NOMO-1 (cell line): Measurements from ENCODE around the gene ZNFX1.
"Not testable (repeated sequence)": the region's sequence is repeated elsewhere in the genome, so short reads cannot be mapped to it uniquely, and the experiment has no call there.

Experiments
- DNase-seq, 2 experiments: peaks; one replicate each; lab custom pipeline; 2025; ENCODE audit not compliant: unreplicated experiment in 2 of 2; lab: John Stamatoyannopoulos, UW

Gene ZNFX1

GRCh38 chr20:49278036-49278817 lies at the start of gene ZNFX1:
Gene ZNFX1, minus strand, starts transcription at chr20:49278057. Its CDS starts 2,218 bp downstream, at chr20:49275839.
- DNase-seq: peak; percentile 96 to 98

DNA sequence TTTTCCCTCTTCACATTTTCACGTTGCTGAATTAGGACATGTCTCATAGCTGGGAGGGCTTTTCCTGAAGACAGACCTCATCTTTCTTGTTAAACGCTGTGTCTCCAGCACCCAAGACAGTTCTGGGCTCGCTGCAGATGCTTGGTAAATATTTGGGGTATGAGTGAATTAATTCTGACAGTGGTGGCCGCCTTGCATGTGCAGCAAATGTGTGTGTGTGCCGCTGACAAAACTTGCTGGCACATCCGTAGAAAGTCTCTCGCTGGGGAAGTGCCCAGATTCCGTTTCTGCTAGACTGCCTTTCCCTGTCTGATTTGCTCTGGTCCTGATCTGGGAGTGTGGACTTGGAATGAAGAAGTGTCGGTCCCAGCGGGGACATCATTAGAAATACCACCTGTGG lies 48.2 kb upstream of the ZNFX1 start:
- no peak for DNase-seq

DNA sequence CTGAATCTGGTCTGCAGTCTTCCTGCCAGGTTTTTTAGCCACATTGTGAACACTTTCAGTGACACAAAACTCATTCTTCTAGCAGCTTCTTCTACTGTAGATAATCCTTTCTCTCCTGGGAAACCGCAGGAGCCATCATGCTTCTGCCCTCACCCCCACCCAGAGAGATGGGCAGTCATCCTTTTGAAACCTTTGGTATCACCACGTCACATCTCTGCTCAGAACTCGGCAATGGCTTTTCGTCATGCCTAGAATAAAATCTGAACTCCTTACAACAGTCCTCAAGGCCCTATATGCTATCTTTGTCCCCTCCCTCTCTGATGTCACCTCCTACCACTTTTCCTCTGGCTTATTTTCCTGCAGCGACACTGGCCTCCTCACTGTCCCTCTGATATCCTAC lies 46.4 kb upstream of the ZNFX1 start:
- no peak for DNase-seq

DNA sequence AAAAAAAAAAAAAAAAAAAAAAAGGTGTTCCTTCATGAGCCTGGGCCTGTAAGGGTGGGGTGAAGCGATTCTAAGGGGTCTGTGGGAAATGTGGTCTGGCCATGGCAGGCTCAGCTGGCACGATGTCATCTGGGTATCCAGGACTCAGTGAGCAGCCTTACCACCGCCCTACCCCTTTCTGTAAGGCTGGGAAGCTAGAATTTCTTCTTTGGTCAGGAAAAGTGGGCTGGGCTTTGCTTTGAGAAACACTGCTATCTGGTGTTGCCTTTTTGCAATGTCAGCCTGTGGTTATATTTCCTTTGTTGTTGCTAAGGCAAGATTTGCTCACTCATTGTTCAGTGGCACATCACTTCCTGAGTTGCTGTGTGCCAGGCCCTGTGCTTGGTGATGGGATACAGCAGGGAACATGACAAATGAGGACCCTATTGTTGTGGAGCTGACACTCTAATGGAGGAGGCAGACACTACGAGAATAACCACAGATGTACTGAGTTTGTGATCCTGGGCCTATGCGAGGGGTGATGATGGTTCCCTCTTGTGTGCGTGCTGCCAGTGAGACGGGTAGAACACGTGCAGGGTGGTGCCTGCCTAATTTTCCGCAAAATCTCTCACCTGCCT lies 45.9 kb upstream of the ZNFX1 start:
- peak; percentile 68 to 74 for DNase-seq

DNA sequence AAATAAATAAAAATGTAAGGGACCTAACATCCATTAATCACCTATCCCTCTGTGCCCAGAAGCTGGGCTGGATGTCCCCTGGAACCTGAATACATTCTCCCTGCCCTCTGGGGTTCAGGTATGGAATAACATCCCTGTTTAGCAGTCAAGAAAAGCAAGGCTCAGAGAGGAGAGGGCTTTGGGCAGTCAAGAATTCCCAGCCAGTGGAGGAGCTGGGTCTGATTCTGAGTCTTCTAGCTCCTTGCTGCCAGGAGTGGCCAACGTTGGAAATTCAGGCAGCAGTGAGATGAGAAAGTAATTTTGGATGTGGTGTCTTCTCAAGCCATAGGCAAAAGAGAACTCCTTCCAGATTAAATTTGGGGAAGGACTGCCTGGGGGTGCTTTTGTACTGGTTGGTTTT lies 42.6 kb upstream of the ZNFX1 start:
- no peak for DNase-seq

GRCh38 chr20:49319208-49319809 lies 41.5 kb upstream of the ZNFX1 start:
- no peak for DNase-seq

GRCh38 chr20:49318430-49319207 lies 40.8 kb upstream of the ZNFX1 start:
- no peak for DNase-seq

DNA sequence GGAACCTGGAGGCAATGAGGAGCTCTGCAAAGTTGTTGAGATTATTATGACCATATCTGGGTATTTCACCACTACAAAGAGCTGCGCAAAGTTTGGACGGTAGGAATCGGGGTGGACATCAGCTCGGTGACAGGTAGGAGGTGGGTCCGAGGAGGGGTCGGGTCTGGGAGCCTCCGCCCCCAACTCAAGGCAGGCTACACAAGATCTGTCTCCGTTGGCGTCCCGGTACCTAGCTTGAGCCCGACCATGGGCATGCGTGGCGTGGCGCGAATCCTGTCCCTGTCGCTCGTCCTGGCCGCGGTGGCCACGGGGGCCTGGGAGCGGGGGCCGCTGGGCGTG lies 40.2 kb upstream of the ZNFX1 start:
- no peak for DNase-seq

DNA sequence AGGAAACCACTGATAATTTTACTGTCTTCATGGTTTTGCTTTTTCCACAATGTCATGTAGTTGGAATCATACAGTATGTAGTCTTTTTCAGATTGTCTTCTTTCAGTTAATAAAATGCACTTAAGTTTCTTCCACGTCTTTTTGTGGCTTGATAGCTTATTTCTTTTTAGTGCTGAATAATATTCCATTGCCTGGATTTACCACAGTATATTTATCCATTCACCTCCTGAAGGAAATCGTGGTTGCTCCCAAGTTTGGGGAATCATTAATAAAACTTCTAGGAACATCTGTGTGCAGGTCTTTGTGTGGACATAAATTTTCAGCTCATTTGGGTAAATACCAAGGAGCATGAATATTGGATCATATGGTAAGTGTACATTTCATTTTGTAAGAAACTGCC lies 38.8 kb upstream of the ZNFX1 start:
- DNase-seq: no peak

GRCh38 chr20:49315580-49315979 lies 37.7 kb upstream of the ZNFX1 start:
- DNase-seq: no peak

GRCh38 chr20:49314052-49314451 lies 36.2 kb upstream of the ZNFX1 start:
- not testable (repeated sequence) for DNase-seq

GRCh38 chr20:49313283-49313682 lies 35.4 kb upstream of the ZNFX1 start:
- no peak for DNase-seq

DNA sequence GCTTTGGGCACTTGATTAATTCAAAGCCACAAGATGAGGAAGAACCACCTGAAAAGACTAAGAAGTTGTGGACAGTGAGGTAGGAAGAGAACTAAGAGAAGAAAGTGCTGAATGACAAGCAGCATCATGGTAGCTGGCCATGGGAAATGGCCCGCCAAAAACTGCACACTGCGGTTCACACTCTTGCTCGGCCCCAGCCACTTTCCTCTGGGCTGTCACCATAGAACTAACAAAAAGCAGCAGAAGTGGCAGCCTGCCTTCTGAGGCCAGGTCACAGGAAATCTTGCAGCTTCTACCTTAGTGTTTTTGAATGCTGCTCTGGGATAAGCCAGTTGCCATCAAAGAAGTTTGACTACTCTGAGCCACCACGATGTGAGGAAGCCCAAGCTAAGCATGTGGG lies 34.8 kb upstream of the ZNFX1 start:
- no peak for DNase-seq

DNA sequence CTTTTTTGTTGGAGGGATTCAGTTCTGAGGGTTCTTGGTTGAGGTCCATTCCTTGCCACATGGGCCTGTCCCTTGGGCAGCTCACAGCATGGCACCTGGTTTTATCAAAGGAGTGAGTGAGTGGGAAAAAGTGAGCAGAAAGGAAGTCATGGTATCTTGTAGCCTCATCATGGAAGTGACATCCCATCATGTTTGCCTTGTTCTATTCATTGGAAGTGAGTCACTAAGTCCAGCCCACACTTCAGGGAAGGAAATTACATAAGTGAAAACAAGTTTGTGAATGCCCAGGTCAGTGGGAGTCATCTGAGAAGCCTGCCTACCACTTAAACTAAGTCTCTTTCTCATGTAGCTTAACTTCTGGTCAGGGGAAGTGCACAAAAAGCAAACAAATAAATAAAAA lies 32.8 kb upstream of the ZNFX1 start:
- DNase-seq: no peak

DNA sequence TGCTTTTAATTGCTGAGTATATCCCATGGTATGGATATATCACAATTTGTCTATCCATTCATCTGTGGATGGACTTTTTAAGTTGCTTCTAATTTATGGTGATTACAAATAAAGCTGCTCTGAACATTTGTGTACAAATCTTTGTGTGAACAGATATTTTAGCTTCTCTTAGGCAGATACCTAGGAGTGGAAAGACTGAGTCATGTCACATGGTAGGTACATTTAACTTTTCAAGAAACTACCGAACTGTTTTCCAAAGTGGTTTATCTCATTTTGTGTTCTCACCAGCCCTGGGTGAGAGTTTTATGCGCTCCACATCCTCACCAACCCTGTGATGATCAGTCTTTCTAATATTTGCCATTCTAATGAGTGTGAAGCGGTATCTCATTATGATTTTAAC lies 31.0 kb upstream of the ZNFX1 start:
- no peak for DNase-seq

DNA sequence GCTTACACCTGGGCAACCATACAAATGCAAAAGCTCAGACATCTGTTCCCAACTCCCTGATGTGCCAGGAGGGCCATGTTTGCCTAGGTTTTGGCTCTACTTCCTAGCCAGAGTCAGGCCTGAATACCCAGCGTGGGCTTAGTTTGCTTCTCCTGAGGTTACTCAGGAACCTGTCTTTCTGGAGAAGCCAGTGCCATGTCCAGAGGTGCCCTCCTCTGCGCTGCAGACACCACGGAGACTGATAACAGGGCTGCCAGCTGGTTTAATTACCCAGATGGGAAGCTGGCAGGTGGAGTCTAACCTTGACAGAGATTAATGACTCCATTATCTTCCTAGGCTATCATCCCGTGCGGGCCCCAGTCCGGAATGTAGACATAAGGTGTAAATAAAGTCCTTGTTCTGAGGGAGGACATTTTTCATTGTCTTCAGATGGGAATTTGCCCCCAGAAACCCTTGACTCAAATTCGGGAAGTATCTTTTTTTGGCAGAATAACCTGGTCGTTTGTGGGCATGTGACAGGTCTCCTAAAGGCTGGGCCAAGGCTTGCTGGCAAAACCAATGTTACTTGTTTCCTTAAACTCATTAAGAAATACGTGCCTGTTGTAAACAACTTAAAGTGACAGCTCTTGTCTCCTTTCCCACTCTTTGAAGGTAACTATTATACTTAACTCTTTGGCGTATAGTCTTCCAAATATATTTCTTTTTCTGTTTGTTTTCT lies 29.2 kb upstream of the ZNFX1 start:
- DNase-seq: no peak

DNA sequence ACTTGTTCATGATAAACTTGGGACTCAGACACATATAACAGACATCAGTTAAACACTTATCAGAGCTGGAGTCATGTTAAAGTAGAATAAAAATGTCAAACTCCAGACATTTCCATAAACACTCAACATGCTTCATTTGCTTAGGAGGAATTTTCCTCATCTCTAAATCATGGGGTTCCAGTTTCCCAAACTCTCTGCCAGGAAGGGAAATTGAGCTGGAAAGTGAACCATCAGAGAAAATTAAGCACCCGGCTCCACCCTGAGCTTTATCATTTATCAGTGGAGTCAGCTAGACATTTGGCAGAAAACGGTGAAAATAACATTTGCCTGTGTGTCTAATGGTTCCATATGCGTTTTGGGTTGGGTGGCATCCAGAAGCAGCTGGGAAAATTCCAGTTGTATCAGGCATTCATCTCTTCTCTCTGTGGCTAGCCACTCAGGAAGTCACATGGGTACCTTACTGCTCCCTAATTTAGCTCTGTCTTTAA lies 25.3 kb upstream of the ZNFX1 start:
- no peak for DNase-seq

DNA sequence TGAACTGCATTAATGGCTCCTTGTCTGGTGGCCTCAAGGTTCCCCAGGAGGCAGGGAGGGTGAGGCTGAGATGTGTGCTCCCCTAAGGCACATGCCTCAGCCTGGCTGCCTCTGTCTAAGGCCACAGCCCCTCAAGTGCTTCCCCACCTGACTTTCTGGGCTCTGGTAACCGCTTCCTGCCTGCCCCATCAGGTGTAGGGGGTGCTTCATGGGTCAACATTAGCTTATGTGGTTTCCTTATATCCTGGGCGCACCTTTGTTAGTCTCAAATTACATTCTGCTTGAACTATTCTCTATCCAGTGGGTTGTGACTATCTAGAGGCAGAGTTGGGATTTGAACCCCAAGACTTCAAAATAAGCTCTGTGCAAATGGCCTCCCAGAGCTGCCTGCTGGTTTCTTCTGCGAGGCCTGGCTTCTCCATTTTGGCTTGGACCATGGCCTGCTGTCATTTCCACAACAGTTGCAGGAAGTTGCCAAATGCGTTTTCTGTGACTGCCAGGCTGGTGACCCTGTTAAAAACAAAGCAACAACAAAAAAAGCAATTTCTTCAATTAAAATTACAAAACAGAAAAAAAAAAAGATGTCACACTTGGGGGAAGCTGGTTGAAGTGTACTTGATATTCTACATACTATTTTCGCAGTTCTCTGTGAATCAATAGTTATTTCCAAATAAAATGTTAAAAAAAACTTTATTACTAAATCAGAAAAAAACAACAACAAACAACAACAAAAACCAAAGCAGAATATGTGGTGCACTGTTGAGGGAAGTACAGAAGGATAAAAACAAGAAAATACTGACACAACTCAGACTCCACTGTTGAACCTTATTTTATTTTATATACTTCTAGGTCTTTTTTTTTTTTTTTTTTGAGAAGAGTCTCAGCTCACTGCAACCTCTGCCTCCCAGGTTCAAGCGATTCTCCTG lies 20.0 kb upstream of the ZNFX1 start:
- DNase-seq: peak; percentile 54 to 76

DNA sequence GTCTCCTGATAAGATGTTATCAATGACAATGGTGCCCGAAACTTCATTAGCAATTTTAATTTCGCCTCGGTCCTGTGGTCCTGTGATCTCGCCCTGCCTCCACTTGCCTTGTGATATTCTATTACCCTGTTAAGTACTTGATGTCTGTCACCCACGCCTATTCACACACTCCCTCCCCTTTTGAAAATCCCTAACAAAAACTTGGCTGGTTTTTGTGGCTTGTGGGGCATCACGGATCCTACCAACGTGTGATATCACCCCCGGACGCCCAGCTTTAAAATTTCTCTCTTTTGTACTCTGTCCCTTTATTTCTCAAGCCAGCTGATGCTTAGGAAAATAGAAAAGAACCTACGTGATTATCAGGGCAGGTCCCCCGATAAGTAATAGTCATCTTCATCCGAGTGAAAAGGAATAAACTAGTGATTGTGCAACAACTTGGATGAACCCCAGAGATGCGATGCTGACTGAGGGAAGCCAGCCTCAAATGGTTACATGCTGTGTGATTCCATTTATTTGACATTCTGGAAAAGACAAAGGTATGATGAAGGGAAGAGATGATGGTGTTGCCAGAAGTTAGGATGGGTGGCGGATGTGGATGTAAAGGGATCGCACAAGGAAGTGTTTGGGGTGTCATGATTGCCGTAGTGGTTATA lies 16.3 kb upstream of the ZNFX1 start:
- not testable (repeated sequence) for DNase-seq
